ENCODE data around the gene USF3.

USF3 gene

GRCh38 chr3:113717308-113717707 lies 20.9 kb upstream of the USF3 start:
- Histone ChIP-seq H3K9ac (ENCODE audit: low read length) (no peak overlapping the region), H3K36me3 (ENCODE audit: insufficient read depth, low read length) (peaks cover 57% of the 10 kb centered on the region)

GRCh38 chr3:113714702-113715101 lies 18.3 kb upstream of the USF3 start:
- no peaks in the 10 kb centered on the region for H3K79me2 ChIP-seq (ENCODE audit: insufficient read depth, low read length)
- no peak overlapping the region for H3K4me2 ChIP-seq (ENCODE audit: low read length)
- H3K4me3 ChIP-seq (ENCODE audit: low read depth, low read length, poor library complexity, severe bottlenecking): no peak overlapping the region
- H3K9me3 ChIP-seq (ENCODE audit: low read length): no peaks in the 10 kb centered on the region
- H3K9ac ChIP-seq (ENCODE audit: low read length): no peak overlapping the region
- H2AFZ ChIP-seq (ENCODE audit: low read length): no peak overlapping the region
- no peaks in the 10 kb centered on the region for H3K4me1 ChIP-seq (ENCODE audit: insufficient read depth, low read length, severe bottlenecking)
- no peaks in the 10 kb centered on the region for H3K9me2 ChIP-seq (ENCODE audit: low read depth, low read length)
- H4K20me1 ChIP-seq (ENCODE audit: insufficient read depth, low read length): no peaks in the 10 kb centered on the region
- no peaks in the 10 kb centered on the region for H3F3A ChIP-seq (ENCODE audit: insufficient read depth, low read length)
- no peaks in the 10 kb centered on the region for H3K27me3 ChIP-seq (ENCODE audit: insufficient read depth, low read length)
- TF ChIP-seq CTCF (IDR thresholded peaks at IDR 0.05; ENCODE audit: low read length) (no peak), EZH2 (IDR thresholded peaks at IDR 0.05; ENCODE audit: borderline replicate concordance, low read length) (no peak)
- H3K36me3 ChIP-seq (ENCODE audit: insufficient read depth, low read length): peaks cover 31% of the 10 kb centered on the region
- no peak overlapping the region for H3K27ac ChIP-seq (ENCODE audit: low read depth, low read length, poor library complexity, severe bottlenecking)

More at GRCh38 chr3:113717308-113717707, 20.9 kb upstream of the USF3 start:
- Histone ChIP-seq H3K4me2 (ENCODE audit: low read length) (no peak overlapping the region), H3K27me3 (ENCODE audit: insufficient read depth, low read length) (no peaks in the 10 kb centered on the region), H3K4me3 (ENCODE audit: low read depth, low read length, poor library complexity, severe bottlenecking) (no peak overlapping the region), H3K79me2 (ENCODE audit: insufficient read depth, low read length) (no peaks in the 10 kb centered on the region), H3K9me2 (ENCODE audit: low read depth, low read length) (no peaks in the 10 kb centered on the region), H3K9me3 (ENCODE audit: low read length) (no peaks in the 10 kb centered on the region), H2AFZ (ENCODE audit: low read length) (no peak overlapping the region), H4K20me1 (ENCODE audit: insufficient read depth, low read length) (no peaks in the 10 kb centered on the region), H3F3A (ENCODE audit: insufficient read depth, low read length) (no peaks in the 10 kb centered on the region), H3K4me1 (ENCODE audit: insufficient read depth, low read length, severe bottlenecking) (no peaks in the 10 kb centered on the region), H3K27ac (ENCODE audit: low read depth, low read length, poor library complexity, severe bottlenecking) (no peak overlapping the region)
- TF ChIP-seq CTCF (IDR thresholded peaks at IDR 0.05; ENCODE audit: low read length) (no peak), EZH2 (IDR thresholded peaks at IDR 0.05; ENCODE audit: borderline replicate concordance, low read length) (no peak)

GRCh38 chr3:113712129-113712528 lies 15.7 kb upstream of the USF3 start:
- H3K9ac ChIP-seq (ENCODE audit: low read length): no peak overlapping the region
- no peaks in the 10 kb centered on the region for H3K9me2 ChIP-seq (ENCODE audit: low read depth, low read length)
- no peak for TF ChIP-seq EZH2 (IDR thresholded peaks at IDR 0.05; ENCODE audit: borderline replicate concordance, low read length)
- no peaks in the 10 kb centered on the region for H3K9me3 ChIP-seq (ENCODE audit: low read length)
- no peak overlapping the region for H3K4me2 ChIP-seq (ENCODE audit: low read length)
- no peaks in the 10 kb centered on the region for H3F3A ChIP-seq (ENCODE audit: insufficient read depth, low read length)
- H4K20me1 ChIP-seq (ENCODE audit: insufficient read depth, low read length): no peaks in the 10 kb centered on the region
- no peak overlapping the region for H3K4me3 ChIP-seq (ENCODE audit: low read depth, low read length, poor library complexity, severe bottlenecking)
- H3K79me2 ChIP-seq (ENCODE audit: insufficient read depth, low read length): no peaks in the 10 kb centered on the region
- H3K27me3 ChIP-seq (ENCODE audit: insufficient read depth, low read length): no peaks in the 10 kb centered on the region; the same call in 1 of the 2 replicates
- no peak overlapping the region for H3K27ac ChIP-seq (ENCODE audit: low read depth, low read length, poor library complexity, severe bottlenecking)
- H3K36me3 ChIP-seq (ENCODE audit: insufficient read depth, low read length): peaks cover 8% of the 10 kb centered on the region
- no peak overlapping the region for H2AFZ ChIP-seq (ENCODE audit: low read length)
- H3K4me1 ChIP-seq (ENCODE audit: insufficient read depth, low read length, severe bottlenecking): no peaks in the 10 kb centered on the region

GRCh38 chr3:113707835-113708234 lies 11.4 kb upstream of the USF3 start:
- Histone ChIP-seq H4K20me1 (ENCODE audit: insufficient read depth, low read length) (no peaks in the 10 kb centered on the region), H3K27ac (ENCODE audit: low read depth, low read length, poor library complexity, severe bottlenecking) (no peak overlapping the region), H3K9me2 (ENCODE audit: low read depth, low read length) (no peaks in the 10 kb centered on the region), H3K27me3 (ENCODE audit: insufficient read depth, low read length) (no peaks in the 10 kb centered on the region; the same call in 1 of the 2 replicates), H3K36me3 (ENCODE audit: insufficient read depth, low read length) (no peaks in the 10 kb centered on the region), H3K4me2 (ENCODE audit: low read length) (no peak overlapping the region), H3K4me1 (ENCODE audit: insufficient read depth, low read length, severe bottlenecking) (no peaks in the 10 kb centered on the region), H3K79me2 (ENCODE audit: insufficient read depth, low read length) (no peaks in the 10 kb centered on the region), H3K9me3 (ENCODE audit: low read length) (no peaks in the 10 kb centered on the region), H2AFZ (ENCODE audit: low read length) (no peak overlapping the region), H3K9ac (ENCODE audit: low read length) (no peak overlapping the region), H3K4me3 (ENCODE audit: low read depth, low read length, poor library complexity, severe bottlenecking) (no peak overlapping the region), H3F3A (ENCODE audit: insufficient read depth, low read length) (no peaks in the 10 kb centered on the region)
- TF ChIP-seq EZH2 (IDR thresholded peaks at IDR 0.05; ENCODE audit: borderline replicate concordance, low read length) (no peak), CTCF (IDR thresholded peaks at IDR 0.05; ENCODE audit: low read length) (no peak)

Measured in OCI-LY1 (cell line).